GM12875 (cell line): ENCODE results near the gene MSI2.

Experiments used
- H3K4me3 ChIP-seq: one replicate; pipeline ENCODE4 v1.5.1; 2011; ENCODE audit warnings: low read depth, low read length, control low read depth
- CTCF ChIP-seq: IDR thresholded peaks from 2 replicates; pipeline ENCODE4 v1.5.1; 2011; ENCODE audit warnings: low read depth, mild to moderate bottlenecking, control low read depth, inconsistent platforms, low read length, moderate library complexity, borderline replicate concordance; ENCODE audit not compliant: insufficient read depth

The MSI2 gene

GRCh38 chr17:57379895-57380434, 123.6 kb downstream of the MSI2 start:
- no peak for TF ChIP-seq CTCF
- no peak overlapping the region for H3K4me3 ChIP-seq

- no peak overlapping the region for H3K4me3 ChIP-seq
- no peak for TF ChIP-seq CTCF
These were observed 125.2 kb downstream of the MSI2 start for GRCh38 chr17:57381498-57381897.

- no peak for TF ChIP-seq CTCF
- H3K4me3 ChIP-seq, result no peak overlapping the region
These were observed 127.9 kb downstream of the MSI2 start for GRCh38 chr17:57384219-57384618.

- no peak for TF ChIP-seq CTCF
- H3K4me3 ChIP-seq, result no peak overlapping the region
These were observed 129.7 kb downstream of the MSI2 start for GRCh38 chr17:57385975-57386374.

- no peak overlapping the region for H3K4me3 ChIP-seq
- no peak for TF ChIP-seq CTCF
These were observed 131.3 kb downstream of the MSI2 start for GRCh38 chr17:57387575-57387974.

GRCh38 chr17:57388131-57388725, 131.9 kb downstream of the MSI2 start:
- no peak for TF ChIP-seq CTCF

GRCh38 chr17:57389473-57389872, 133.2 kb downstream of the MSI2 start:
- no peak for TF ChIP-seq CTCF
- H3K4me3 ChIP-seq, result no peak overlapping the region

More at GRCh38 chr17:57388131-57388725, 131.9 kb downstream of the MSI2 start:
- H3K4me3 ChIP-seq, result no peak overlapping the region
